ENCODE data around the gene AKAP6. TPM values are rescaled to one million over a fixed set of nuclear protein-coding genes. Genes with fewer than 3 reads are reported as not detected.

AKAP6 gene
- total and polyA plus RNA-seq, 2 experiments from 2014 or later: 0.38 to 0.42 TPM

- no peak for TF ChIP-seq JUNB (IDR thresholded peaks at IDR 0.05; ENCODE audit: unreplicated experiment)
- no peak for TF ChIP-seq CREB1 (CRISPR knock-in tag; IDR thresholded peaks at IDR 0.05; ENCODE audit: low read depth)
- no peak for TF ChIP-seq CTCF (conservative IDR thresholded peaks at IDR 0.05; ENCODE audit: low read depth in 2 of 2)
- TF ChIP-seq NANOG (IDR thresholded peaks at IDR 0.05; ENCODE audit: borderline replicate concordance): no peak
- no peak for TF ChIP-seq STAT1 (IDR thresholded peaks at IDR 0.05; ENCODE audit: unreplicated experiment)
- no peak for TF ChIP-seq ZNF462 (CRISPR knock-in tag; IDR thresholded peaks at IDR 0.05)
- TF ChIP-seq ZNF114 (CRISPR knock-in tag; IDR thresholded peaks at IDR 0.05): no peak
- TF ChIP-seq ZNF331 (CRISPR knock-in tag; IDR thresholded peaks at IDR 0.05; ENCODE audit: low read depth): no peak
- TF ChIP-seq EZH2 (IDR thresholded peaks at IDR 0.05; ENCODE audit: low read depth, unreplicated experiment): no peak
- no peak for TF ChIP-seq POLR2AphosphoS5 (IDR thresholded peaks at IDR 0.05; ENCODE audit: low read depth)
- TF ChIP-seq EZH2phosphoT487 (IDR thresholded peaks at IDR 0.05; ENCODE audit: unreplicated experiment): no peak
- no peak for TF ChIP-seq ETS1 (IDR thresholded peaks at IDR 0.05)
- no peak for TF ChIP-seq REST (IDR thresholded peaks at IDR 0.05; ENCODE audit: unreplicated experiment)
- no peak overlapping the region for H3K4me3 Mint-ChIP-seq
- Histone ChIP-seq H4K20me1 (replicated peaks; ENCODE audit: insufficient read depth) (no peaks in the 10 kb centered on the region), H2AFZ (no peak overlapping the region), H3K4me2 (no peak overlapping the region), H3K4me3 (no peak overlapping the region), H3K4me1 (ENCODE audit: insufficient read depth) (no peaks in the 10 kb centered on the region), H3K79me2 (replicated peaks; ENCODE audit: insufficient read depth) (no peaks in the 10 kb centered on the region), H3K27me3 (ENCODE audit: insufficient read depth) (no peaks in the 10 kb centered on the region), H3F3A (replicated peaks; ENCODE audit: low read depth) (no peaks in the 10 kb centered on the region), H3K36me3 (ENCODE audit: insufficient read depth) (no peaks in the 10 kb centered on the region), H3K27ac (ENCODE audit: low read depth) (no peak overlapping the region), H3K9me2 (ENCODE audit: insufficient read depth) (no peaks in the 10 kb centered on the region)
- no peak overlapping the region for H3K27ac Mint-ChIP-seq
- no peak for DNase-seq (ENCODE audit: low spot score)
- no peaks in the 10 kb centered on the region for H3K4me1 Mint-ChIP-seq
- no peaks in the 10 kb centered on the region for H3K36me3 Mint-ChIP-seq (ENCODE audit: low read depth)
- H3K27me3 Mint-ChIP-seq (ENCODE audit: insufficient read depth, low read depth, poor library complexity): no peaks in the 10 kb centered on the region
- H3K9me3 Mint-ChIP-seq: no peaks in the 10 kb centered on the region
- ATAC-seq: no peak
Measured at GRCh38 chr14:32310876-32311275, 18.2 kb upstream of the AKAP6 start.

Measured in GM23338 (cell line).